Nephron (organoid): ENCODE measurements around the gene TPCN1.
A peak's percentile ranks its signal among the peaks of the same experiment; 100 is the strongest.

Source experiments
- H3K27ac Mint-ChIP-seq, 3 experiments: 2 replicates each; pipeline ENCODE4 v1.8.0; 2020; ENCODE audit warnings: mixed read lengths in 3 of 3, mild to moderate bottlenecking in 2 of 3, moderate library complexity in 1 of 3
- H3K27me3 Mint-ChIP-seq: 2 replicates; pipeline ENCODE4 v1.8.0; 2021; ENCODE audit warnings: low read depth, mild to moderate bottlenecking, moderate library complexity, mixed read lengths
- H3K36me3 Mint-ChIP-seq: 2 replicates; pipeline ENCODE4 v1.8.0; 2020; ENCODE audit warnings: low read depth, mixed read lengths
- H3K4me1 Mint-ChIP-seq: 2 replicates; pipeline ENCODE4 v1.8.0; 2020; ENCODE audit warnings: mixed read lengths
- H3K4me3 Mint-ChIP-seq, 3 experiments: 2 replicates each; pipeline ENCODE4 v1.8.0; 2020; ENCODE audit warnings: mild to moderate bottlenecking in 3 of 3, mixed read lengths in 3 of 3, moderate library complexity in 2 of 3
- H3K9me3 Mint-ChIP-seq: 2 replicates; pipeline ENCODE4 v1.8.0; 2020; ENCODE audit warnings: mixed read lengths
- CTCF ChIP-seq, 3 experiments: fragments of 200-600 bp; sonication (generic); IDR thresholded peaks; one replicate each; pipeline ENCODE4 v1.5.0; 2021; ENCODE audit warnings: antibody characterized with exemption in 3 of 3; ENCODE audit not compliant: unreplicated experiment in 3 of 3

The TPCN1 gene

DNA sequence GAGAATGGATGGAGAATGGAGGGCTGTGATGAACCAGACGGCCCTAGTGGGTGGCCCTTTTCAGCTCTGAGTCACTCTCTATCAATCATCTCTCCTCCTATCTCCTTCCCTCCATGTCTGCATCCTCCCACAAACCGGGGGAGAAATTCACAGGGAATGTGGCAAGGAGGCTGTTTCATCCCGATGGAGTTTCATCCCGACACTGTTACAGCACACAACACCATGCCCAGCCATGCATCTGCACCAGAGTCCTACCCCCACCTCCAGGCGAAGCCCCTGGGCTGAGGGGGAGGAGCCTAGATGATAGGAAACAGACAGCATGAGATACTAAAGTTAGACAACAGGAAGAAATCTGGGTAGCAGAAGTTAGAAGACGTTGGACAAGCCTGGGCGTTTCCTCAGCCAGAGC, 92.9 kb downstream of the TPCN1 start:
- H3K27ac Mint-ChIP-seq = peak overlapping the region in 1 of 3 experiments; percentile 53
- TF ChIP-seq CTCF (IDR thresholded peaks at IDR 0.05; ENCODE audit: unreplicated experiment in 3 of 3) = no peak
- H3K27me3 Mint-ChIP-seq = no peaks in the 10 kb centered on the region
- H3K4me3 Mint-ChIP-seq = peak overlapping the region in 1 of 3 experiments; percentile 44
- H3K36me3 Mint-ChIP-seq = peaks cover 20% of the 10 kb centered on the region
- H3K4me1 Mint-ChIP-seq = peaks cover 4% of the 10 kb centered on the region
- H3K9me3 Mint-ChIP-seq = peaks cover 2% of the 10 kb centered on the region

DNA sequence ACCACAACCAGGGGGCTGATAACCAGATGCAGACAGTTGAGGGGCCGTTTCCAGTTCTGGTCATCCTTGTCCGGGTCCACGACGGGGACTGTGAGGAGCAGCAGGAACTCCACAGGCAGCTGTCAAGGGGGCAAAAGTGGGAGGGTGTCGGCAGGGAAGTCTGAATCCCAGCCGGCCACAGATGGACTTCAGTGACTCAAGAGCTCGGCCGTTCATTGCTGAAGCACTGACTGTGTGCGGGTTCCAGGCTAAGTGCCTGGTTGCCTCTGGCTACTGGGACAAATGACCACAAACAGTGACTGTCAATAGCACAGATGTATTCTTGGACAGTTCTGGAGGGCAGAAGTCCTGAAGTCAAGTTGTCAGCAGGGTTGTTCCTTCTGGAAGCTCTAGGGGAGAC, 94.1 kb downstream of the TPCN1 start:
- TF ChIP-seq CTCF (IDR thresholded peaks at IDR 0.05; ENCODE audit: unreplicated experiment in 3 of 3) = no peak
- H3K27ac Mint-ChIP-seq = no peak overlapping the region

GRCh38 chr12:113316155-113316554, 94.9 kb downstream of the TPCN1 start:
- Mint-ChIP-seq H3K4me3 (no peak overlapping the region), H3K36me3 (peaks cover 26% of the 10 kb centered on the region), H3K9me3 (peaks cover 2% of the 10 kb centered on the region), H3K27ac (no peak overlapping the region), H3K4me1 (peaks cover 4% of the 10 kb centered on the region), H3K27me3 (no peaks in the 10 kb centered on the region)
- no peak for TF ChIP-seq CTCF (IDR thresholded peaks at IDR 0.05; ENCODE audit: unreplicated experiment in 3 of 3)

More for the DNA sequence above, 94.1 kb downstream of the TPCN1 start:
- peaks cover 25% of the 10 kb centered on the region for H3K36me3 Mint-ChIP-seq
- no peak overlapping the region for H3K4me3 Mint-ChIP-seq
- peaks cover 2% of the 10 kb centered on the region for H3K9me3 Mint-ChIP-seq
- H3K27me3 Mint-ChIP-seq = no peaks in the 10 kb centered on the region
- H3K4me1 Mint-ChIP-seq = peaks cover 4% of the 10 kb centered on the region

DNA sequence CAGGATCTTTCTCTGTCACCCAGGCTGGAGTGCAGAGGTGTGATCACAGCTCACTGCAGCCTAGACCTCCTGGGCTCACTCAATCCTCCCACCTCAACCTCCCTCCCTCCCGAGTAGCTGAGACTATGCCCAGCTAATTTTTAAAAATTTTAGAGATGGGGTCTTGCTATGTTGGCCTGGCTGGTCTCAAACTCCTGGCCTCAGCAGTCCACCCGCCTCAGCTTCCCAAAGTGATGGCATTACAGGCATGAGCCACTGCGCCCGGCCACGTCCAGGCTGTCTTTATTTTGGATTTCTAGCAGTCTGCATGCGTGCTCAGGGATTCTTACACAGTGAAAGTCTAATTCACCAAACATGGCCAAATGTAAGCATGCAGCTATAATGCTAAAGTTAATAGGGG, 95.9 kb downstream of the TPCN1 start:
- no peak for TF ChIP-seq CTCF (IDR thresholded peaks at IDR 0.05; ENCODE audit: unreplicated experiment in 3 of 3)
- Mint-ChIP-seq H3K36me3 (peaks cover 32% of the 10 kb centered on the region), H3K4me3 (no peak overlapping the region), H3K27me3 (no peaks in the 10 kb centered on the region), H3K4me1 (peaks cover 4% of the 10 kb centered on the region), H3K27ac (no peak overlapping the region), H3K9me3 (peaks cover 5% of the 10 kb centered on the region)

GRCh38 chr12:113318046-113318656, 96.9 kb downstream of the TPCN1 start:
- TF ChIP-seq CTCF (IDR thresholded peaks at IDR 0.05; ENCODE audit: unreplicated experiment in 3 of 3) = no peak
- Mint-ChIP-seq H3K4me3 (no peak overlapping the region), H3K36me3 (peaks cover 36% of the 10 kb centered on the region)

More at GRCh38 chr12:113318046-113318656, 96.9 kb downstream of the TPCN1 start:
- Mint-ChIP-seq H3K9me3 (peaks cover 5% of the 10 kb centered on the region), H3K4me1 (peaks cover 4% of the 10 kb centered on the region), H3K27me3 (no peaks in the 10 kb centered on the region), H3K27ac (no peak overlapping the region)
